Measurements from ENCODE around the gene CLIC3. TPM values are rescaled to one million over a fixed set of nuclear protein-coding genes. Genes with fewer than 3 reads are reported as not detected.

The CLIC3 gene
- total RNA-seq, 2 donors from 2014 or later: 0.43 to 0.65 TPM

- Mint-ChIP-seq H3K36me3 (ENCODE audit: insufficient read depth in 2 of 2) (no peaks in the 10 kb centered on the region), H3K27me3 (ENCODE audit: low read depth) (no peaks in the 10 kb centered on the region), H3K27ac (no peak overlapping the region), H3K4me1 (ENCODE audit: low read depth) (peaks cover 15% of the 10 kb centered on the region), H3K4me3 (no peak overlapping the region), H3K9me3 (no peaks in the 10 kb centered on the region)
- no peak for DNase-seq
- no peak for ATAC-seq (replicated peaks in 1 of 2)
These were observed 33.0 kb downstream of the CLIC3 start for GRCh38 chr9:136963341-136963740.

- Mint-ChIP-seq H3K27me3 (ENCODE audit: low read depth) (no peaks in the 10 kb centered on the region), H3K9me3 (no peaks in the 10 kb centered on the region), H3K4me3 (no peak overlapping the region), H3K27ac (no peak overlapping the region), H3K4me1 (ENCODE audit: low read depth) (peaks cover 15% of the 10 kb centered on the region), H3K36me3 (ENCODE audit: insufficient read depth in 2 of 2) (no peaks in the 10 kb centered on the region)
- DNase-seq (no peak), ATAC-seq (replicated peaks in 1 of 2) (peak in 1 of 2 donors; percentile 30)
These were observed 33.6 kb downstream of the CLIC3 start for GRCh38 chr9:136962701-136963248.

- no peak overlapping the region for H3K4me3 Mint-ChIP-seq
- H3K36me3 Mint-ChIP-seq (ENCODE audit: insufficient read depth in 2 of 2): no peaks in the 10 kb centered on the region
- no peaks in the 10 kb centered on the region for H3K27me3 Mint-ChIP-seq (ENCODE audit: low read depth)
- ATAC-seq (replicated peaks in 1 of 2): no peak
- H3K27ac Mint-ChIP-seq: no peak overlapping the region
- no peaks in the 10 kb centered on the region for H3K9me3 Mint-ChIP-seq
- no peak for DNase-seq
- H3K4me1 Mint-ChIP-seq (ENCODE audit: low read depth): peaks cover 15% of the 10 kb centered on the region
These were observed 34.2 kb downstream of the CLIC3 start for GRCh38 chr9:136962163-136962562.

GRCh38 chr9:136961279-136962065, 34.9 kb downstream of the CLIC3 start:
- Mint-ChIP-seq H3K4me1 (ENCODE audit: low read depth) (peaks cover 15% of the 10 kb centered on the region), H3K9me3 (peaks cover 4% of the 10 kb centered on the region in 2 donors), H3K36me3 (ENCODE audit: insufficient read depth in 2 of 2) (peaks cover 2 to 3% of the 10 kb centered on the region in 2 donors), H3K27ac (no peak overlapping the region), H3K27me3 (ENCODE audit: low read depth) (no peaks in the 10 kb centered on the region), H3K4me3 (no peak overlapping the region)
- DNase-seq: no peak
- ATAC-seq (replicated peaks in 1 of 2): no peak

GRCh38 chr9:136960938-136961275, 35.5 kb downstream of the CLIC3 start:
- H3K36me3 Mint-ChIP-seq (ENCODE audit: insufficient read depth in 2 of 2): peaks cover 2 to 3% of the 10 kb centered on the region in 2 donors
- H3K27me3 Mint-ChIP-seq (ENCODE audit: low read depth): no peaks in the 10 kb centered on the region
- DNase-seq (no peak), ATAC-seq (replicated peaks in 1 of 2) (no peak)
- H3K27ac Mint-ChIP-seq: no peak overlapping the region
- H3K4me1 Mint-ChIP-seq (ENCODE audit: low read depth): peaks cover 9% of the 10 kb centered on the region
- peaks cover 4 to 5% of the 10 kb centered on the region in 2 donors for H3K9me3 Mint-ChIP-seq
- H3K4me3 Mint-ChIP-seq: no peak overlapping the region

GRCh38 chr9:136960212-136960937, 36.0 kb downstream of the CLIC3 start:
- Mint-ChIP-seq H3K4me1 (ENCODE audit: low read depth) (peaks cover 4% of the 10 kb centered on the region), H3K4me3 (no peak overlapping the region), H3K27me3 (ENCODE audit: low read depth) (no peaks in the 10 kb centered on the region), H3K27ac (no peak overlapping the region), H3K9me3 (peaks cover 4 to 5% of the 10 kb centered on the region in 2 donors), H3K36me3 (ENCODE audit: insufficient read depth in 2 of 2) (peaks cover 2 to 3% of the 10 kb centered on the region in 2 donors)
- DNase-seq: no peak
- ATAC-seq (replicated peaks in 1 of 2): no peak

GRCh38 chr9:136958898-136959850, 37.2 kb downstream of the CLIC3 start:
- no peak overlapping the region for H3K27ac Mint-ChIP-seq
- DNase-seq: no peak
- no peak for ATAC-seq (replicated peaks in 1 of 2)
- peaks cover 4% of the 10 kb centered on the region for H3K4me1 Mint-ChIP-seq (ENCODE audit: low read depth)
- H3K4me3 Mint-ChIP-seq: no peak overlapping the region
- H3K36me3 Mint-ChIP-seq (ENCODE audit: insufficient read depth in 2 of 2): peaks cover 2 to 3% of the 10 kb centered on the region in 2 donors
- H3K27me3 Mint-ChIP-seq (ENCODE audit: low read depth): no peaks in the 10 kb centered on the region
- peaks cover 4 to 5% of the 10 kb centered on the region in 2 donors for H3K9me3 Mint-ChIP-seq

- no peak overlapping the region for H3K4me3 Mint-ChIP-seq
- ATAC-seq (replicated peaks in 1 of 2) (no peak), DNase-seq (no peak)
- peaks cover 4% of the 10 kb centered on the region for H3K4me1 Mint-ChIP-seq (ENCODE audit: low read depth)
- H3K27me3 Mint-ChIP-seq (ENCODE audit: low read depth): no peaks in the 10 kb centered on the region
- H3K27ac Mint-ChIP-seq: no peak overlapping the region
- H3K9me3 Mint-ChIP-seq: peaks cover 4 to 5% of the 10 kb centered on the region in 2 donors
- peaks cover 2 to 3% of the 10 kb centered on the region in 2 donors for H3K36me3 Mint-ChIP-seq (ENCODE audit: insufficient read depth in 2 of 2)
These were observed 37.9 kb downstream of the CLIC3 start for GRCh38 chr9:136958473-136958872.

GRCh38 chr9:136957901-136958300, 38.5 kb downstream of the CLIC3 start:
- H3K27ac Mint-ChIP-seq: no peak overlapping the region
- ATAC-seq (replicated peaks in 1 of 2) (no peak), DNase-seq (no peak)
- peaks cover 2 to 3% of the 10 kb centered on the region in 2 donors for H3K36me3 Mint-ChIP-seq (ENCODE audit: insufficient read depth in 2 of 2)
- H3K9me3 Mint-ChIP-seq: peaks cover 4 to 5% of the 10 kb centered on the region in 2 donors
- H3K4me1 Mint-ChIP-seq (ENCODE audit: low read depth): peaks cover 4% of the 10 kb centered on the region
- H3K27me3 Mint-ChIP-seq (ENCODE audit: low read depth): no peaks in the 10 kb centered on the region
- no peak overlapping the region for H3K4me3 Mint-ChIP-seq

GRCh38 chr9:136957461-136957860, 38.9 kb downstream of the CLIC3 start:
- no peak overlapping the region for H3K27ac Mint-ChIP-seq
- no peaks in the 10 kb centered on the region for H3K27me3 Mint-ChIP-seq (ENCODE audit: low read depth)
- DNase-seq: no peak
- peaks cover 4% of the 10 kb centered on the region for H3K4me1 Mint-ChIP-seq (ENCODE audit: low read depth)
- no peak overlapping the region for H3K4me3 Mint-ChIP-seq
- peaks cover 4 to 5% of the 10 kb centered on the region in 2 donors for H3K9me3 Mint-ChIP-seq
- ATAC-seq (replicated peaks in 1 of 2): no peak
- peaks cover 2 to 3% of the 10 kb centered on the region in 2 donors for H3K36me3 Mint-ChIP-seq (ENCODE audit: insufficient read depth in 2 of 2)

- ATAC-seq (replicated peaks in 1 of 2) (no peak), DNase-seq (no peak)
- no peaks in the 10 kb centered on the region for H3K27me3 Mint-ChIP-seq (ENCODE audit: low read depth)
- H3K4me3 Mint-ChIP-seq: no peak overlapping the region
- peaks cover 2 to 3% of the 10 kb centered on the region in 2 donors for H3K36me3 Mint-ChIP-seq (ENCODE audit: insufficient read depth in 2 of 2)
- peaks cover 4 to 5% of the 10 kb centered on the region in 2 donors for H3K9me3 Mint-ChIP-seq
- H3K27ac Mint-ChIP-seq: no peak overlapping the region
- peaks cover 4% of the 10 kb centered on the region for H3K4me1 Mint-ChIP-seq (ENCODE audit: low read depth)
These were observed 39.8 kb downstream of the CLIC3 start for GRCh38 chr9:136956604-136957003.

GRCh38 chr9:136955943-136956335, 40.4 kb downstream of the CLIC3 start:
- Mint-ChIP-seq H3K36me3 (ENCODE audit: insufficient read depth in 2 of 2) (peaks cover 2 to 3% of the 10 kb centered on the region in 2 donors), H3K4me3 (no peak overlapping the region), H3K27me3 (ENCODE audit: low read depth) (no peaks in the 10 kb centered on the region), H3K9me3 (peaks cover 4 to 5% of the 10 kb centered on the region in 2 donors), H3K4me1 (ENCODE audit: low read depth) (peaks cover 2% of the 10 kb centered on the region), H3K27ac (no peak overlapping the region)
- DNase-seq: no peak
- ATAC-seq (replicated peaks in 1 of 2): no peak

All from activated T-cell treated with anti-CD3 and anti-CD28 coated beads, Interleukin-2, amount 50 U/mL, for 72 hours (primary cell).